Measurements from ENCODE around the gene MROH8. TPM values are rescaled to one million over a fixed set of nuclear protein-coding genes. Genes with fewer than 3 reads are reported as not detected.

The MROH8 gene
- total RNA-seq, 1 donor from 2014 or later: under 0.01 TPM

GRCh38 chr20:37218441-37218840, 39.1 kb upstream of the MROH8 start:
- Histone ChIP-seq H3K27me3 (ENCODE audit: control insufficient read depth, insufficient read depth, low read length) (no peaks in the 10 kb centered on the region), H3K36me3 (ENCODE audit: control insufficient read depth, insufficient read depth, low read length) (peaks cover 11% of the 10 kb centered on the region), H3K4me3 (ENCODE audit: low read depth, low read length) (no peak overlapping the region)
- TF ChIP-seq CTCF (IDR thresholded peaks at IDR 0.05; ENCODE audit: insufficient read depth, low read length, severe bottlenecking): no peak
- FAIRE-seq (no peak), DNase-seq (ENCODE audit: low read depth) (no peak)

- no peak for TF ChIP-seq CTCF (IDR thresholded peaks at IDR 0.05; ENCODE audit: insufficient read depth, low read length, severe bottlenecking)
- FAIRE-seq: no peak
- peak; percentile 72 for DNase-seq (ENCODE audit: low read depth)
- no peaks in the 10 kb centered on the region for H3K27me3 ChIP-seq (ENCODE audit: control insufficient read depth, insufficient read depth, low read length)
- H3K4me3 ChIP-seq (ENCODE audit: low read depth, low read length): no peak overlapping the region
- H3K36me3 ChIP-seq (ENCODE audit: control insufficient read depth, insufficient read depth, low read length): peaks cover 15% of the 10 kb centered on the region
These were observed 30.4 kb upstream of the MROH8 start for GRCh38 chr20:37209661-37210314.

- Histone ChIP-seq H3K4me3 (ENCODE audit: low read depth, low read length) (no peak overlapping the region), H3K36me3 (ENCODE audit: control insufficient read depth, insufficient read depth, low read length) (peaks cover 20% of the 10 kb centered on the region), H3K27me3 (ENCODE audit: control insufficient read depth, insufficient read depth, low read length) (no peaks in the 10 kb centered on the region)
- FAIRE-seq (no peak), DNase-seq (ENCODE audit: low read depth) (no peak)
- TF ChIP-seq CTCF (IDR thresholded peaks at IDR 0.05; ENCODE audit: insufficient read depth, low read length, severe bottlenecking): no peak
These were observed 29.8 kb upstream of the MROH8 start for GRCh38 chr20:37209193-37209592.

GRCh38 chr20:37207171-37207570, 27.8 kb upstream of the MROH8 start:
- TF ChIP-seq CTCF (IDR thresholded peaks at IDR 0.05; ENCODE audit: insufficient read depth, low read length, severe bottlenecking): no peak
- Histone ChIP-seq H3K36me3 (ENCODE audit: control insufficient read depth, insufficient read depth, low read length) (peaks cover 25% of the 10 kb centered on the region), H3K4me3 (ENCODE audit: low read depth, low read length) (no peak overlapping the region), H3K27me3 (ENCODE audit: control insufficient read depth, insufficient read depth, low read length) (no peaks in the 10 kb centered on the region)
- FAIRE-seq: no peak
- no peak for DNase-seq (ENCODE audit: low read depth)

- Histone ChIP-seq H3K4me3 (ENCODE audit: low read depth, low read length) (no peak overlapping the region), H3K36me3 (ENCODE audit: control insufficient read depth, insufficient read depth, low read length) (peaks cover 24% of the 10 kb centered on the region), H3K27me3 (ENCODE audit: control insufficient read depth, insufficient read depth, low read length) (no peaks in the 10 kb centered on the region)
- FAIRE-seq: no peak
- no peak for DNase-seq (ENCODE audit: low read depth)
- TF ChIP-seq CTCF (IDR thresholded peaks at IDR 0.05; ENCODE audit: insufficient read depth, low read length, severe bottlenecking): no peak
These were observed 26.4 kb upstream of the MROH8 start for GRCh38 chr20:37205794-37206193.

GRCh38 chr20:37205130-37205529, 25.8 kb upstream of the MROH8 start:
- H3K4me3 ChIP-seq (ENCODE audit: low read depth, low read length): no peak overlapping the region
- no peak for DNase-seq (ENCODE audit: low read depth)
- no peaks in the 10 kb centered on the region for H3K27me3 ChIP-seq (ENCODE audit: control insufficient read depth, insufficient read depth, low read length)
- no peak for FAIRE-seq
- TF ChIP-seq CTCF (IDR thresholded peaks at IDR 0.05; ENCODE audit: insufficient read depth, low read length, severe bottlenecking): no peak
- H3K36me3 ChIP-seq (ENCODE audit: control insufficient read depth, insufficient read depth, low read length): peaks cover 24% of the 10 kb centered on the region
